Vagina (tissue), 2 donors: ENCODE results near the gene CMTR2.

Experiments used
- POLR2A ChIP-seq, 2 donors: fragments of 450-650 bp; IDR thresholded peaks; one replicate each; pipeline ENCODE4 v1.6.1; 2017; ENCODE audit warnings: antibody characterized with exemption in 2 of 2, mild to moderate bottlenecking in 2 of 2, moderate library complexity in 2 of 2
- POLR2AphosphoS5 ChIP-seq, 2 donors: sonication (generic); formaldehyde crosslinking; IDR thresholded peaks; one replicate each; pipeline ENCODE4 v1.9.0; 2017; ENCODE audit warnings: antibody characterized with exemption in 2 of 2, mild to moderate bottlenecking in 2 of 2, low read depth in 1 of 2; ENCODE audit not compliant: insufficient read depth in 1 of 2
- TF ChIP-seq, protein P1 (sequence below), 3 experiments: fragments of 450-650 bp in 2 of 3; fragments of 200-600 bp in 1 of 3; sonication (generic) in 1 of 3; IDR thresholded peaks; one replicate each; pipeline ENCODE4 v1.5.1; 2017 to 2019; ENCODE audit warnings: antibody characterized with exemption in 3 of 3, mild to moderate bottlenecking in 2 of 3, moderate library complexity in 2 of 3

DNA sequence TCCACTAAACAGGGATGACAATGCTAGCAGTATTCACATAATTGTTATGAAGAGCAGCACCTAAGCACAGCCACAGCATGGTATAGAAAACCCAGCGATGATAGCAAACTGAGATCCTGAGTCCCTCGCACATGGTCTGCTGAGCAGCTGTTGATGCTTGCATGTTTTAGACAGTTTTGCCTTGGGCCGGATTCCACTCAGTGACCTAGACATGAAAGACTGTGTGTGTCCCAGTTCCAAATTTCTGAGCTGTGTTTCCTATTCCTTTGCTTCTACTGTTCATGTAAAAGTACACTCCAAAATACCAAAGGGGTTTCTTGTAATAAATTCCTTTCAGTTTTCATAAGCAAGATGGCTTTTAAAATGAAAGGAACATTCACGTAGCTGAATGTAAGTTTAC lies 30.8 kb upstream of the CMTR2 start:
- TF ChIP-seq, protein P1, sequence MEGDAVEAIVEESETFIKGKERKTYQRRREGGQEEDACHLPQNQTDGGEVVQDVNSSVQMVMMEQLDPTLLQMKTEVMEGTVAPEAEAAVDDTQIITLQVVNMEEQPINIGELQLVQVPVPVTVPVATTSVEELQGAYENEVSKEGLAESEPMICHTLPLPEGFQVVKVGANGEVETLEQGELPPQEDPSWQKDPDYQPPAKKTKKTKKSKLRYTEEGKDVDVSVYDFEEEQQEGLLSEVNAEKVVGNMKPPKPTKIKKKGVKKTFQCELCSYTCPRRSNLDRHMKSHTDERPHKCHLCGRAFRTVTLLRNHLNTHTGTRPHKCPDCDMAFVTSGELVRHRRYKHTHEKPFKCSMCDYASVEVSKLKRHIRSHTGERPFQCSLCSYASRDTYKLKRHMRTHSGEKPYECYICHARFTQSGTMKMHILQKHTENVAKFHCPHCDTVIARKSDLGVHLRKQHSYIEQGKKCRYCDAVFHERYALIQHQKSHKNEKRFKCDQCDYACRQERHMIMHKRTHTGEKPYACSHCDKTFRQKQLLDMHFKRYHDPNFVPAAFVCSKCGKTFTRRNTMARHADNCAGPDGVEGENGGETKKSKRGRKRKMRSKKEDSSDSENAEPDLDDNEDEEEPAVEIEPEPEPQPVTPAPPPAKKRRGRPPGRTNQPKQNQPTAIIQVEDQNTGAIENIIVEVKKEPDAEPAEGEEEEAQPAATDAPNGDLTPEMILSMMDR (IDR thresholded peaks at IDR 0.05), result no peak
- TF ChIP-seq POLR2AphosphoS5 (IDR thresholded peaks at IDR 0.05; ENCODE audit: insufficient read depth in 1 of 2, low read depth in 1 of 2) (no peak), POLR2A (IDR thresholded peaks at IDR 0.05) (no peak)
